ENCODE measurements around the gene ZG16. TPM values are rescaled to one million over a fixed set of nuclear protein-coding genes. Genes with fewer than 3 reads are reported as not detected.
A peak's percentile ranks its signal among the peaks of the same experiment; 100 is the strongest.

The ZG16 gene
- total and polyA plus RNA-seq, 2 of the 8 experiments (the other 6 are each of a cell fraction or from before 2014, with no cell fraction given), result not detected

- Histone ChIP-seq H2AK5ac (ENCODE audit: low read depth, low read length) (no peak overlapping the region), H2BK12ac (ENCODE audit: low read depth, low read length) (no peak overlapping the region), H3K27ac (ENCODE audit: low read depth, low read length) (no peak overlapping the region; the same call in 1 of the 2 replicates), H3K56ac (replicated peaks; ENCODE audit: insufficient read length, low read depth, low read length) (no peak overlapping the region), H2BK20ac (ENCODE audit: low read length) (no peak overlapping the region), H4K20me1 (replicated peaks in 1 of 2; ENCODE audit: control insufficient read depth in 1 of 2, insufficient read depth in 2 of 2, low read length in 2 of 2) (peaks cover 15 to 21% of the 10 kb centered on the region in 2 experiments), H3K9ac (replicated peaks in 1 of 4; ENCODE audit: extremely low read depth in 1 of 4, low read depth in 3 of 4, low read length in 3 of 4) (no peak overlapping the region), H2BK15ac (ENCODE audit: low read length) (no peak overlapping the region), H2BK5ac (ENCODE audit: low read depth, low read length) (peak overlapping the region; percentile 91; the same call in 1 of the 2 replicates), H3K4me3 (ENCODE audit: extremely low read depth in 1 of 4, insufficient read depth in 2 of 4, low read depth in 3 of 4, low read length in 4 of 4) (peak overlapping the region; percentile 1 to 85 (median 56); a peak in 5 of 8 replicates), H3K4me1 (replicated peaks in 1 of 4; ENCODE audit: control insufficient read depth in 3 of 4, insufficient read depth in 4 of 4, low read length in 3 of 4) (peaks cover 0 to 52% (median 42%) of the 10 kb centered on the region in 4 experiments; a peak in 6 of 7 replicates), H3K27me3 (replicated peaks in 1 of 4; ENCODE audit: control insufficient read depth in 3 of 4, extremely low read depth in 1 of 4, insufficient read depth in 3 of 4, low read length in 3 of 4) (no peaks in the 10 kb centered on the region), H3K23ac (ENCODE audit: insufficient read length) (no peak overlapping the region), H3K14ac (ENCODE audit: insufficient read length) (no peak overlapping the region), H3K23me2 (ENCODE audit: low read depth, low read length) (peaks cover 36% of the 10 kb centered on the region), H4K8ac (ENCODE audit: extremely low read depth, insufficient read depth, low read length) (no peak overlapping the region), H2AFZ (ENCODE audit: low read length) (no peak overlapping the region), H2BK120ac (replicated peaks; ENCODE audit: low read depth, low read length) (no peak overlapping the region), H3K4ac (replicated peaks; ENCODE audit: insufficient read length, low read depth, low read length) (no peak overlapping the region), H3K79me2 (ENCODE audit: control insufficient read depth in 1 of 2, insufficient read depth in 2 of 2, low read length in 2 of 2) (peaks cover 7 to 30% of the 10 kb centered on the region in 2 experiments), H4K5ac (ENCODE audit: insufficient read length, low read depth, low read length) (peak overlapping the region; percentile 41), H3K36me3 (ENCODE audit: control insufficient read depth in 2 of 4, insufficient read depth in 4 of 4, low read length in 3 of 4) (peaks cover 6 to 25% (median 10%) of the 10 kb centered on the region in 4 experiments), H4K91ac (replicated peaks; ENCODE audit: insufficient read length, low read length) (no peak overlapping the region), H3K79me1 (ENCODE audit: low read depth, low read length) (no peaks in the 10 kb centered on the region; the same call in 1 of the 2 replicates), H3K18ac (ENCODE audit: extremely low read depth, low read length) (peak overlapping the region; percentile 44; the same call in 1 of the 2 replicates), H3K9me3 (ENCODE audit: insufficient read depth in 2 of 2, low read depth in 1 of 2, low read length in 1 of 2) (no peaks in the 10 kb centered on the region), H3K4me2 (ENCODE audit: insufficient read depth in 1 of 2, low read depth in 2 of 2, low read length in 2 of 2) (peak overlapping the region; percentile 91 to 92)
- ChIA-PET POLR2A (ENCODE audit: partially characterized antibody) (interaction anchor here (0.7 to 2.3 kb wide), 11 partner anchors 11 to 242 kb away, joined by 3 to 21 read pairs (median 5); partner anchors contain the start of genes CDIPT, KIF22, MVP and QPRT), CTCF (ENCODE audit: partially characterized antibody) (interaction anchor here (0.9 to 4.4 kb wide), 3 partner anchors 7 to 244 kb away, joined by 3 to 30 read pairs (median 3); partner anchors contain the start of genes MVP and PAGR1)
- DNase-seq (ENCODE audit: low read depth in 1 of 2, low spot score in 2 of 2) (peak in 1 of 2 experiments; percentile 61), FAIRE-seq (no peak)
- peak; percentile 4; the same call in 1 of the 2 replicates for TF ChIP-seq SIX5 (IDR thresholded peaks at IDR 0.05; ENCODE audit: low read depth, low read length)
- no peak for TF ChIP-seq RXRA (IDR thresholded peaks at IDR 0.05; ENCODE audit: insufficient read depth, low read depth, low read length)
- 10% methylated on average over 6 of the region's 9 CpGs; no CpG with 5 or more reads in 1 of the 2 experiments for WGBS, 2 experiments (ENCODE audit: extremely low coverage in 1 of 2, insufficient coverage in 1 of 2, insufficient read length in 1 of 2, insufficient replicate concordance in 2 of 2, low coverage in 1 of 2, low lambda C conversion rate in 2 of 2, missing lambda C conversion rate in 1 of 2)
Observed at GRCh38 chr16:29810699-29811169, 32.7 kb downstream of the ZG16 start.
